H1 (cell line): ENCODE results near the gene ZFP36L2. TPM values are rescaled to one million over a fixed set of nuclear protein-coding genes. Genes with fewer than 3 reads are reported as not detected.

Experiments used
- CTCF ChIA-PET: fragments of 300-600 bp; sonication (Branson Sonifier 250); formaldehyde crosslinking; loops from one replicate; lab custom pipeline; 2021; ENCODE audit not compliant: partially characterized antibody; lab: Charles Lee
- POLR2A ChIA-PET: fragments of 300-600 bp; sonication (Branson Sonifier 250); formaldehyde crosslinking; loops from one replicate; lab custom pipeline; 2021; ENCODE audit warnings: inconsistent platforms; ENCODE audit not compliant: partially characterized antibody; lab: Charles Lee
- DNase-seq, 2 experiments: peaks; one replicate each; pipeline versions ENCODE4 v3.0.0 to v3.0.0-alpha.2; 2010 to 2022; ENCODE audit warnings: low spot score in 2 of 2, low read depth in 1 of 2, mixed read lengths in 1 of 2
- FAIRE-seq: peaks from 2 replicates; lab custom pipeline; 2011; peaks lifted over from hg19 to GRCh38; lab: Jason Lieb, UNC
- H2AFZ ChIP-seq: 2 replicates; pipeline ENCODE4 v1.8.1; 2012; ENCODE audit warnings: low read length, inconsistent platforms
- H2AK5ac ChIP-seq: 2 replicates; pipeline ENCODE4 v1.6.1; 2013; ENCODE audit warnings: low read depth, low read length
- H2BK120ac ChIP-seq: replicated peaks from 2 replicates; pipeline ENCODE3; 2013; ENCODE audit warnings: low read depth, low read length, inconsistent platforms
- H2BK12ac ChIP-seq: 2 replicates; pipeline ENCODE4 v1.6.1; 2013; ENCODE audit warnings: low read depth, low read length
- H2BK15ac ChIP-seq: 2 replicates; pipeline ENCODE4 v1.6.1; 2013; ENCODE audit warnings: low read length
- H2BK20ac ChIP-seq: 2 replicates; pipeline ENCODE4 v1.6.1; 2013; ENCODE audit warnings: low read length
- H2BK5ac ChIP-seq: 2 replicates; pipeline ENCODE4 v1.6.1; 2013; ENCODE audit warnings: low read depth, low read length
- H3K14ac ChIP-seq: 2 replicates; pipeline ENCODE4 v1.6.1; 2013; ENCODE audit warnings: inconsistent platforms; ENCODE audit not compliant: insufficient read length
- H3K18ac ChIP-seq: 2 replicates; pipeline ENCODE4 v1.6.1; 2013; ENCODE audit warnings: low read length; ENCODE audit errors: extremely low read depth
- H3K23ac ChIP-seq: 2 replicates; pipeline ENCODE4 v1.6.1; 2013; ENCODE audit warnings: inconsistent platforms; ENCODE audit not compliant: insufficient read length
- H3K23me2 ChIP-seq: 2 replicates; pipeline ENCODE4 v1.6.1; 2013; ENCODE audit warnings: low read depth, low read length
- H3K27ac ChIP-seq: 2 replicates; pipeline ENCODE4 v1.6.1; 2011; ENCODE audit warnings: low read depth, low read length, inconsistent platforms
- H3K27me3 ChIP-seq, 4 experiments: replicated peaks in 1 of 4; 1 replicate in 1 of 4; 2 replicates in 3 of 4; pipeline versions ENCODE4 v1.6.1 to v1.8.1; 2011 to 2013; ENCODE audit warnings: low read length in 3 of 4, mild to moderate bottlenecking in 3 of 4, inconsistent platforms in 2 of 4, mixed read lengths in 2 of 4, moderate library complexity in 1 of 4; ENCODE audit not compliant: control insufficient read depth in 3 of 4, insufficient read depth in 3 of 4; ENCODE audit errors: extremely low read depth in 1 of 4
- H3K36me3 ChIP-seq, 4 experiments: 2 replicates each; pipeline versions ENCODE4 v1.6.1 to v1.8.1; 2011 to 2013; ENCODE audit warnings: mild to moderate bottlenecking in 4 of 4, low read length in 3 of 4, moderate library complexity in 2 of 4, control low read depth in 1 of 4, inconsistent platforms in 1 of 4; ENCODE audit not compliant: insufficient read depth in 4 of 4, control insufficient read depth in 2 of 4
- H3K4ac ChIP-seq: replicated peaks from 2 replicates; pipeline ENCODE3; 2013; ENCODE audit warnings: low read length, low read depth, mixed read lengths, inconsistent platforms; ENCODE audit not compliant: insufficient read length
- H3K4me1 ChIP-seq, 4 experiments: replicated peaks in 1 of 4; 1 replicate in 1 of 4; 2 replicates in 3 of 4; pipeline versions ENCODE4 v1.6.1 to v1.8.1; 2011 to 2013; ENCODE audit warnings: low read length in 3 of 4, inconsistent platforms in 2 of 4, mixed read lengths in 1 of 4; ENCODE audit not compliant: insufficient read depth in 4 of 4, control insufficient read depth in 3 of 4
- H3K4me2 ChIP-seq, 2 experiments: 2 replicates each; pipeline versions ENCODE4 v1.6.1 to v1.8.1; 2011 to 2013; ENCODE audit warnings: low read depth in 2 of 2, low read length in 2 of 2, control low read depth in 1 of 2, inconsistent platforms in 1 of 2, mild to moderate bottlenecking in 1 of 2; ENCODE audit not compliant: insufficient read depth in 1 of 2
- H3K4me3 ChIP-seq, 4 experiments: fragments of 200-600, 300-600 bp in 1 of 4; sonication (generic), shearing (Covaris generic), sonication (Bioruptor Twin) in 1 of 4; 2 replicates each; pipeline versions ENCODE4 v1.5.1 to v1.8.1; 2011 to 2016; ENCODE audit warnings: low read length in 4 of 4, low read depth in 3 of 4, control low read depth in 2 of 4, inconsistent platforms in 2 of 4, mild to moderate bottlenecking in 2 of 4, mixed read lengths in 1 of 4, moderate library complexity in 1 of 4; ENCODE audit not compliant: insufficient read depth in 2 of 4; ENCODE audit errors: extremely low read depth in 1 of 4
- H3K56ac ChIP-seq: replicated peaks from 2 replicates; pipeline ENCODE3; 2013; ENCODE audit warnings: low read depth, mild to moderate bottlenecking, mixed read lengths, low read length, inconsistent platforms; ENCODE audit not compliant: insufficient read length
- H3K79me1 ChIP-seq: 2 replicates; pipeline ENCODE4 v1.6.1; 2013; ENCODE audit warnings: low read depth, low read length, control low read depth
- H3K79me2 ChIP-seq, 2 experiments: 2 replicates each; pipeline versions ENCODE4 v1.6.1 to v1.8.1; 2012 to 2013; ENCODE audit warnings: low read length in 2 of 2, mild to moderate bottlenecking in 2 of 2, inconsistent platforms in 1 of 2; ENCODE audit not compliant: insufficient read depth in 2 of 2, control insufficient read depth in 1 of 2
- H3K9ac ChIP-seq, 4 experiments: replicated peaks in 1 of 4; 1 replicate in 1 of 4; 2 replicates in 3 of 4; pipeline versions ENCODE4 v1.6.1 to v1.8.1; 2011 to 2013; ENCODE audit warnings: low read depth in 3 of 4, low read length in 3 of 4, control low read depth in 2 of 4, mild to moderate bottlenecking in 2 of 4, moderate library complexity in 2 of 4, inconsistent platforms in 1 of 4; ENCODE audit errors: extremely low read depth in 1 of 4
- H3K9me3 ChIP-seq, 2 experiments: 2 replicates each; pipeline versions ENCODE4 v1.6.1 to v1.8.1; 2012 to 2013; ENCODE audit warnings: mild to moderate bottlenecking in 2 of 2, moderate library complexity in 2 of 2, control low read depth in 1 of 2, inconsistent platforms in 1 of 2, low read depth in 1 of 2, low read length in 1 of 2, mixed read lengths in 1 of 2; ENCODE audit not compliant: insufficient read depth in 2 of 2
- H4K20me1 ChIP-seq, 2 experiments: replicated peaks in 1 of 2; 2 replicates each; pipeline versions ENCODE3 to v1.8.1; 2011 to 2013; ENCODE audit warnings: inconsistent platforms in 2 of 2, low read length in 2 of 2, mild to moderate bottlenecking in 1 of 2; ENCODE audit not compliant: insufficient read depth in 2 of 2, control insufficient read depth in 1 of 2
- H4K5ac ChIP-seq: 2 replicates; pipeline ENCODE4 v1.6.1; 2013; ENCODE audit warnings: low read length, low read depth, mixed read lengths, inconsistent platforms; ENCODE audit not compliant: insufficient read length
- H4K8ac ChIP-seq: 2 replicates; pipeline ENCODE4 v1.8.0; 2013; ENCODE audit warnings: mild to moderate bottlenecking, moderate library complexity, low read length, inconsistent platforms; ENCODE audit not compliant: insufficient read depth; ENCODE audit errors: extremely low read depth
- H4K91ac ChIP-seq: replicated peaks from 2 replicates; pipeline ENCODE3; 2013; ENCODE audit warnings: low read length, mixed read lengths, inconsistent platforms; ENCODE audit not compliant: insufficient read length
- CEBPB ChIP-seq: IDR thresholded peaks from 2 replicates; pipeline ENCODE4 v1.6.1; 2012; ENCODE audit warnings: low read depth, low read length
- HDAC6 ChIP-seq: IDR thresholded peaks from one replicate; pipeline ENCODE4 v1.7.1; 2012; ENCODE audit warnings: low read depth, mild to moderate bottlenecking, inconsistent platforms, low read length, moderate library complexity
- JUN ChIP-seq: IDR thresholded peaks from 2 replicates; pipeline ENCODE4 v1.6.1; 2011; ENCODE audit warnings: low read depth, mild to moderate bottlenecking, improper control_type of control experiment, low read length
- POLR2A ChIP-seq, 2 experiments: IDR thresholded peaks; 1 replicate in 1 of 2; 2 replicates in 1 of 2; pipeline ENCODE4 v1.6.1; 2011; ENCODE audit warnings: low read depth in 2 of 2, low read length in 2 of 2, mild to moderate bottlenecking in 2 of 2; ENCODE audit errors: control extremely low read depth in 1 of 2
- WGBS, 2 experiments: shearing (Covaris generic) in 1 of 2; methylation state at CpG; one replicate each; pipeline versions ENCODE4 v1.1.6 to v1.1.7; 2013 to 2015; ENCODE audit warnings: low lambda C conversion rate in 2 of 2, mixed read lengths in 2 of 2, inconsistent platforms in 1 of 2, low coverage in 1 of 2, missing lambda C conversion rate in 1 of 2; ENCODE audit not compliant: insufficient replicate concordance in 2 of 2, insufficient coverage in 1 of 2, insufficient read length in 1 of 2; ENCODE audit errors: extremely low coverage in 1 of 2, missing lambda C conversion rate in 1 of 2; 5-methylcytosine and 5-hydroxymethylcytosine counted together
- polyA plus RNA-seq, 7 experiments: library from polyadenylated mRNA; depleted of rRNA in 3 of 7; stranded (reverse) in 5 of 7; unstranded in 2 of 7; fragments of >200 nt in 5 of 7; fragments of 200-250 nt in 2 of 7; gene quantifications; 1 replicate in 5 of 7; 2 replicates in 1 of 7; 4 replicates in 1 of 7; pipeline versions ENCODE4 v1.2.1 to v1.2.3, GENCODE V29; 2011 to 2013; ENCODE audit warnings: missing spikeins in 2 of 7, mixed read lengths in 2 of 7
- total RNA-seq: library from RNA; stranded (reverse); fragmentation: NEBNext Ultra II Directional; extraction: Animal tissue kit (Norgen Biotek cat#: 25700); gene quantifications from 2 replicates; pipeline ENCODE4 v1.2.1, GENCODE V29; 2021

ZFP36L2 gene
- total and polyA plus RNA-seq, 2 of the 8 experiments (the other 6 are each of a cell fraction or from before 2014, with no cell fraction given) = 13.4 to 102 TPM

GRCh38 chr2:43266711-43267111 is 40.3 kb upstream of the ZFP36L2 start:
- no peak overlapping the region for H2AK5ac ChIP-seq
- no peak overlapping the region for H2BK12ac ChIP-seq
- H4K5ac ChIP-seq = no peak overlapping the region
- no peak overlapping the region for H4K91ac ChIP-seq
- no peaks in the 10 kb centered on the region for H3K79me1 ChIP-seq
- H3K18ac ChIP-seq = no peak overlapping the region
- no peak overlapping the region for H3K27ac ChIP-seq
- H3K9me3 ChIP-seq = no peaks in the 10 kb centered on the region
- H2BK15ac ChIP-seq = no peak overlapping the region
- H3K4ac ChIP-seq = no peak overlapping the region
- FAIRE-seq = no peak
- H3K4me3 ChIP-seq = no peak overlapping the region
- ChIA-PET POLR2A (no interaction called here), CTCF (interaction anchor here (0.6 to 2.1 kb wide), 12 partner anchors 9 to 457 kb away, joined by 3 to 10 read pairs (median 4); no protein-coding TSS in a partner anchor)
- no peak overlapping the region for H2BK20ac ChIP-seq
- H3K27me3 ChIP-seq = no peaks in the 10 kb centered on the region
- no peak overlapping the region for H2BK5ac ChIP-seq
- H3K4me1 ChIP-seq = peaks cover 0 to 12% (median 3%) of the 10 kb centered on the region in 4 experiments; a peak in 3 of 7 replicates
- no peaks in the 10 kb centered on the region; the same call in 1 of the 2 replicates for H3K23me2 ChIP-seq
- H2AFZ ChIP-seq = no peak overlapping the region
- no peaks in the 10 kb centered on the region for H4K20me1 ChIP-seq
- H3K56ac ChIP-seq = no peak overlapping the region
- no peak overlapping the region for H3K14ac ChIP-seq
- H3K79me2 ChIP-seq = no peaks in the 10 kb centered on the region
- H3K23ac ChIP-seq = no peak overlapping the region
- H2BK120ac ChIP-seq = no peak overlapping the region
- H3K9ac ChIP-seq = no peak overlapping the region
- TF ChIP-seq JUN (no peak), HDAC6 (no peak), POLR2A (IDR thresholded peaks at IDR 0.05; ENCODE audit: control extremely low read depth in 1 of 2, low read depth in 2 of 2, low read length in 2 of 2) (no peak), CEBPB (no peak)
- H3K36me3 ChIP-seq = no peaks in the 10 kb centered on the region
- DNase-seq = no peak
- H3K4me2 ChIP-seq = no peak overlapping the region
- H4K8ac ChIP-seq = no peak overlapping the region
- 88% methylated on average over 4 of the region's 4 CpGs; no CpG with 5 or more reads in 1 of the 2 experiments for WGBS, 2 experiments
